Measurements from ENCODE around the gene BMP5.

DNA sequence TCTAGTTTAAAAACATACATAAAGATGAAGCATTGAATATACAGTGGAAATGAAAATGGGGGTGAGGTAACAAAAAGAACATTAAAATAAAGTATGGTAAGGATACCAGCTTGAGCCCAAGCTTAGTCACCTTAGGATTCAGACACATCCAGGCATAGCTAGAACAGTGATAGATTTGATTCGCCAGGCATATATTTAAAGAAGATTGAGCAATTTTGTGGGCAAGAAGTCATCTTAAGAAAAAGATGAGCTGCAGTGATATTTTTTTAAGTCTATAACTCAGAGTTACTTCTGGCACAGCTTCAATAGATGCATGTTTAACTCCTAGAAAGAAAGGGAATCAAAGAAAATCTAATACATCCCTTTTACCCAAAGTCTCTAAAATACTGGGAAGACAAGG, 97.9 kb downstream of the BMP5 start:
- TF ChIP-seq EZH2phosphoT487 (IDR thresholded peaks at IDR 0.05; ENCODE audit: low read depth), result no peak
- TF ChIP-seq, protein P1, sequence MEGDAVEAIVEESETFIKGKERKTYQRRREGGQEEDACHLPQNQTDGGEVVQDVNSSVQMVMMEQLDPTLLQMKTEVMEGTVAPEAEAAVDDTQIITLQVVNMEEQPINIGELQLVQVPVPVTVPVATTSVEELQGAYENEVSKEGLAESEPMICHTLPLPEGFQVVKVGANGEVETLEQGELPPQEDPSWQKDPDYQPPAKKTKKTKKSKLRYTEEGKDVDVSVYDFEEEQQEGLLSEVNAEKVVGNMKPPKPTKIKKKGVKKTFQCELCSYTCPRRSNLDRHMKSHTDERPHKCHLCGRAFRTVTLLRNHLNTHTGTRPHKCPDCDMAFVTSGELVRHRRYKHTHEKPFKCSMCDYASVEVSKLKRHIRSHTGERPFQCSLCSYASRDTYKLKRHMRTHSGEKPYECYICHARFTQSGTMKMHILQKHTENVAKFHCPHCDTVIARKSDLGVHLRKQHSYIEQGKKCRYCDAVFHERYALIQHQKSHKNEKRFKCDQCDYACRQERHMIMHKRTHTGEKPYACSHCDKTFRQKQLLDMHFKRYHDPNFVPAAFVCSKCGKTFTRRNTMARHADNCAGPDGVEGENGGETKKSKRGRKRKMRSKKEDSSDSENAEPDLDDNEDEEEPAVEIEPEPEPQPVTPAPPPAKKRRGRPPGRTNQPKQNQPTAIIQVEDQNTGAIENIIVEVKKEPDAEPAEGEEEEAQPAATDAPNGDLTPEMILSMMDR (IDR thresholded peaks at IDR 0.05; ENCODE audit: low read depth, low read length), result no peak
